Ectodermal cell (in vitro differentiated cells): ENCODE results near the gene IL22.

Experiments used
- H3K27ac ChIP-seq: 2 replicates; pipeline ENCODE4 v1.7.0; 2013; ENCODE audit warnings: mild to moderate bottlenecking, low read depth, low read length; ENCODE audit not compliant: insufficient read depth, poor library complexity, severe bottlenecking
- H3K27me3 ChIP-seq: 2 replicates; pipeline ENCODE4 v1.7.0; 2013; ENCODE audit warnings: mild to moderate bottlenecking, low read length; ENCODE audit not compliant: insufficient read depth, control insufficient read depth, poor library complexity, severe bottlenecking
- H3K36me3 ChIP-seq: one replicate; pipeline ENCODE4 v1.7.0; 2013; ENCODE audit warnings: low read length; ENCODE audit not compliant: control insufficient read depth, insufficient read depth
- H3K4me1 ChIP-seq: one replicate; pipeline ENCODE4 v1.7.0; 2013; ENCODE audit warnings: low read length; ENCODE audit not compliant: control insufficient read depth, insufficient read depth
- H3K4me3 ChIP-seq: 2 replicates; pipeline ENCODE4 v1.7.0; 2013; ENCODE audit warnings: low read depth, low read length, control low read depth; ENCODE audit not compliant: insufficient read depth
- H3K9me3 ChIP-seq: 2 replicates; pipeline ENCODE4 v1.7.0; 2013; ENCODE audit warnings: mild to moderate bottlenecking, low read length, moderate library complexity; ENCODE audit not compliant: control insufficient read depth
- WGBS, 2 experiments: methylation state at CpG; one replicate each; pipeline ENCODE4 v1.1.7; 2013; ENCODE audit warnings: missing lambda C conversion rate in 2 of 2; 5-methylcytosine and 5-hydroxymethylcytosine counted together

Gene IL22

GRCh38 chr12:68281322-68282077 lies 28.1 kb upstream of the IL22 start:
- no peak overlapping the region for H3K27ac ChIP-seq
- no peaks in the 10 kb centered on the region for H3K9me3 ChIP-seq
- no peaks in the 10 kb centered on the region for H3K36me3 ChIP-seq
- 90 to 95% methylated on average over 3 to 4 of the region's 4 CpGs for WGBS, 2 experiments
- H3K4me1 ChIP-seq, result peaks cover 4% of the 10 kb centered on the region
- H3K4me3 ChIP-seq, result no peak overlapping the region
- no peaks in the 10 kb centered on the region for H3K27me3 ChIP-seq

- no peaks in the 10 kb centered on the region for H3K27me3 ChIP-seq
- H3K27ac ChIP-seq, result no peak overlapping the region
- H3K4me1 ChIP-seq, result peaks cover 4% of the 10 kb centered on the region
- H3K4me3 ChIP-seq, result no peak overlapping the region
- 94 to 97% methylated on average over 2 of the region's 2 CpGs for WGBS, 2 experiments
- no peaks in the 10 kb centered on the region for H3K36me3 ChIP-seq
- H3K9me3 ChIP-seq, result no peaks in the 10 kb centered on the region
These were observed 26.8 kb upstream of the IL22 start for GRCh38 chr12:68280240-68280639.

- Histone ChIP-seq H3K27ac (no peak overlapping the region), H3K4me3 (no peak overlapping the region), H3K36me3 (no peaks in the 10 kb centered on the region), H3K27me3 (no peaks in the 10 kb centered on the region), H3K9me3 (no peaks in the 10 kb centered on the region), H3K4me1 (peaks cover 4% of the 10 kb centered on the region)
- WGBS, 2 experiments, result 91 to 94% methylated on average over 4 to 5 of the region's 5 CpGs
These were observed 26.0 kb upstream of the IL22 start for GRCh38 chr12:68279227-68280054.

- H3K27me3 ChIP-seq, result no peaks in the 10 kb centered on the region
- no peaks in the 10 kb centered on the region for H3K9me3 ChIP-seq
- H3K4me3 ChIP-seq, result no peak overlapping the region
- WGBS, 2 experiments, result 97 to 98% methylated on average over 6 of the region's 6 CpGs
- H3K4me1 ChIP-seq, result peaks cover 4% of the 10 kb centered on the region
- H3K27ac ChIP-seq, result no peak overlapping the region
- no peaks in the 10 kb centered on the region for H3K36me3 ChIP-seq
These were observed 23.1 kb upstream of the IL22 start for GRCh38 chr12:68276402-68276930.

GRCh38 chr12:68272732-68273131 lies 19.3 kb upstream of the IL22 start:
- H3K4me3 ChIP-seq, result no peak overlapping the region
- H3K9me3 ChIP-seq, result no peaks in the 10 kb centered on the region
- no peaks in the 10 kb centered on the region for H3K36me3 ChIP-seq
- H3K4me1 ChIP-seq, result peaks cover 3% of the 10 kb centered on the region
- no peaks in the 10 kb centered on the region for H3K27me3 ChIP-seq
- no peak overlapping the region for H3K27ac ChIP-seq

- no peaks in the 10 kb centered on the region for H3K27me3 ChIP-seq
- no peak overlapping the region for H3K4me3 ChIP-seq
- H3K27ac ChIP-seq, result no peak overlapping the region
- H3K9me3 ChIP-seq, result no peaks in the 10 kb centered on the region
- H3K4me1 ChIP-seq, result no peaks in the 10 kb centered on the region
- WGBS, 2 experiments, result 90 to 92% methylated on average over 8 of the region's 8 CpGs
- no peaks in the 10 kb centered on the region for H3K36me3 ChIP-seq
These were observed 17.9 kb upstream of the IL22 start for GRCh38 chr12:68271346-68271745.

GRCh38 chr12:68270358-68270757 lies 17.0 kb upstream of the IL22 start:
- Histone ChIP-seq H3K36me3 (no peaks in the 10 kb centered on the region), H3K27me3 (no peaks in the 10 kb centered on the region), H3K27ac (no peak overlapping the region), H3K9me3 (no peaks in the 10 kb centered on the region), H3K4me1 (no peaks in the 10 kb centered on the region), H3K4me3 (no peak overlapping the region)
- WGBS, 2 experiments, result 92 to 94% methylated on average over 3 of the region's 3 CpGs

- Histone ChIP-seq H3K36me3 (no peaks in the 10 kb centered on the region), H3K4me1 (no peaks in the 10 kb centered on the region), H3K4me3 (no peak overlapping the region), H3K27ac (no peak overlapping the region), H3K9me3 (no peaks in the 10 kb centered on the region), H3K27me3 (no peaks in the 10 kb centered on the region)
- 95 to 96% methylated on average over 2 of the region's 2 CpGs for WGBS, 2 experiments
These were observed 16.4 kb upstream of the IL22 start for GRCh38 chr12:68269779-68270178.

GRCh38 chr12:68268967-68269366 lies 15.6 kb upstream of the IL22 start:
- Histone ChIP-seq H3K27me3 (no peaks in the 10 kb centered on the region), H3K4me3 (no peak overlapping the region), H3K36me3 (no peaks in the 10 kb centered on the region), H3K4me1 (no peaks in the 10 kb centered on the region), H3K27ac (no peak overlapping the region), H3K9me3 (no peaks in the 10 kb centered on the region)

GRCh38 chr12:68267892-68268396 lies 14.5 kb upstream of the IL22 start:
- no peaks in the 10 kb centered on the region for H3K9me3 ChIP-seq
- H3K36me3 ChIP-seq, result no peaks in the 10 kb centered on the region
- H3K27me3 ChIP-seq, result no peaks in the 10 kb centered on the region
- no peaks in the 10 kb centered on the region for H3K4me1 ChIP-seq
- H3K4me3 ChIP-seq, result no peak overlapping the region
- H3K27ac ChIP-seq, result no peak overlapping the region
- WGBS, 2 experiments, result 88 to 89% methylated on average over 5 to 6 of the region's 6 CpGs
